K562 (cell line): ENCODE data around the gene CHST8. TPM values are rescaled to one million over a fixed set of nuclear protein-coding genes. Genes with fewer than 3 reads are reported as not detected.

Experiments
- ATAC-seq: fragments of 200-7000 bp; cut with Tn5 transposase; 3 replicates; pipeline ENCODE4 v1.9.1; 2020; ENCODE audit warnings: moderate library complexity
- BruUV-seq: library from RNA; stranded (reverse); fragments of 400-500 nt; replicated peaks from 2 replicates; lab custom pipeline; 2021; lab: Mats Ljungman, UMichigan
- CTCF ChIA-PET: fragments of 300-600 bp; formaldehyde crosslinking; extraction: SDS; loops from one replicate; lab custom pipeline; 2021; ENCODE audit warnings: low intra/inter-chr PET ratio; lab: Yijun Ruan, JAX
- POLR2A ChIA-PET: fragments of 300-600, 350-650 bp; sonication (Branson Sonifier 250); formaldehyde crosslinking; extraction: SDS; loops from one replicate; lab custom pipeline; 2021; ENCODE audit warnings: antibody characterized with exemption, inconsistent platforms; lab: Yijun Ruan, JAX
- DNase-seq, 4 experiments: peaks; one replicate each; pipeline versions ENCODE4 v3.0.0 to v3.0.0-alpha.2; 2011 to 2018; ENCODE audit warnings: low spot score in 3 of 4, mixed read lengths in 3 of 4; ENCODE audit errors: extremely low read depth in 1 of 4
- FAIRE-seq: peaks from 2 replicates; lab custom pipeline; 2011; peaks lifted over from hg19 to GRCh38; lab: Jason Lieb, UNC
- H2AFZ ChIP-seq: 2 replicates; pipeline ENCODE4 v1.6.0; 2011; ENCODE audit warnings: low read depth, low read length, control low read depth, inconsistent platforms
- H3K27ac ChIP-seq: fragments of 200-600 bp; 3 replicates; pipeline ENCODE4 v1.8.0; 2011; ENCODE audit warnings: low read depth, mild to moderate bottlenecking, control low read depth, inconsistent platforms, low read length, moderate library complexity, mixed read lengths; ENCODE audit errors: extremely low read depth
- H3K27me3 ChIP-seq, 2 experiments: fragments of 300-600 bp in 1 of 2; 2 replicates in 1 of 2; 3 replicates in 1 of 2; pipeline versions ENCODE4 v1.6.0 to v1.8.0; 2011; ENCODE audit warnings: inconsistent platforms in 2 of 2, low read length in 2 of 2, mild to moderate bottlenecking in 1 of 2, mixed read lengths in 1 of 2, moderate library complexity in 1 of 2; ENCODE audit not compliant: control insufficient read depth in 2 of 2, insufficient read depth in 2 of 2
- H3K36me3 ChIP-seq: fragments of 300-600 bp; 3 replicates; pipeline ENCODE4 v1.8.0; 2011; ENCODE audit warnings: mild to moderate bottlenecking, low read length, inconsistent platforms; ENCODE audit not compliant: control insufficient read depth, insufficient read depth
- H3K4me1 ChIP-seq, 2 experiments: fragments of 200-600 bp in 1 of 2; replicated peaks in 1 of 2; 2 replicates in 1 of 2; 3 replicates in 1 of 2; pipeline versions ENCODE4 v1.5.1 to v1.8.0; 2011; ENCODE audit warnings: inconsistent platforms in 2 of 2, low read length in 2 of 2, mild to moderate bottlenecking in 1 of 2, mixed read lengths in 1 of 2, moderate library complexity in 1 of 2; ENCODE audit not compliant: control insufficient read depth in 2 of 2, insufficient read depth in 2 of 2
- H3K4me2 ChIP-seq: 2 replicates; pipeline ENCODE4 v1.6.1; 2011; ENCODE audit warnings: low read length, control low read depth, inconsistent platforms, mixed read lengths; ENCODE audit not compliant: insufficient read depth
- H3K4me3 ChIP-seq: fragments of 200-600 bp; sonication (generic), shearing (Covaris generic); 2 replicates; pipeline ENCODE4 v1.5.1; 2016; ENCODE audit warnings: control low read depth, inconsistent platforms
- H3K79me2 ChIP-seq: fragments of 200-600 bp; 3 replicates; pipeline ENCODE4 v1.8.0; 2011; ENCODE audit warnings: low read length, inconsistent platforms; ENCODE audit not compliant: control insufficient read depth, insufficient read depth
- H3K9ac ChIP-seq, 2 experiments: 2 replicates each; pipeline versions ENCODE4 v1.6.0 to v1.6.1; 2011; ENCODE audit warnings: low read depth in 2 of 2, low read length in 2 of 2, control low read depth in 1 of 2, inconsistent platforms in 1 of 2, mild to moderate bottlenecking in 1 of 2, mixed read lengths in 1 of 2; ENCODE audit not compliant: insufficient read depth in 1 of 2
- H3K9me1 ChIP-seq: one replicate; pipeline ENCODE4 v1.6.0; 2011; ENCODE audit warnings: inconsistent platforms, mild to moderate bottlenecking, low read length, moderate library complexity; ENCODE audit not compliant: control insufficient read depth, insufficient read depth
- H3K9me3 ChIP-seq: replicated peaks from 2 replicates; pipeline ENCODE4 v1.5.1; 2011; ENCODE audit warnings: low read depth, low read length, inconsistent platforms; ENCODE audit not compliant: control insufficient read depth, insufficient read depth
- H4K20me1 ChIP-seq: replicated peaks from 2 replicates; pipeline ENCODE4 v1.6.1; 2011; ENCODE audit warnings: low read length, inconsistent platforms, mixed read lengths; ENCODE audit not compliant: control insufficient read depth, insufficient read depth
- BRD9 ChIP-seq: fragments of 450-650 bp; IDR thresholded peaks from 2 replicates; pipeline ENCODE4 v1.6.1; 2018; ENCODE audit warnings: low read depth; ENCODE audit not compliant: partially characterized antibody
- CCAR2 ChIP-seq: fragments of 200-400 bp; formaldehyde crosslinking; IDR thresholded peaks from 2 replicates; pipeline ENCODE4 v1.6.1; 2017; ENCODE audit warnings: mild to moderate bottlenecking, low read depth, low read length
- EWSR1 ChIP-seq: fragments of 450-650 bp; IDR thresholded peaks from 2 replicates; pipeline ENCODE4 v1.6.1; 2018; ENCODE audit warnings: borderline replicate concordance, mild to moderate bottlenecking, low read depth, moderate library complexity; ENCODE audit not compliant: partially characterized antibody
- FOXJ2 ChIP-seq: fragments of 200-800 bp; sonication (Bioruptor generic); IDR thresholded peaks from 2 replicates; pipeline ENCODE4 v1.6.1; 2016; ENCODE audit warnings: missing genetic modification characterization, missing compliant biosample characterization
- KAT7 ChIP-seq: sonication (generic); formaldehyde crosslinking; IDR thresholded peaks from 2 replicates; pipeline ENCODE4 v1.8.0; 2022; ENCODE audit warnings: missing genetic modification reagents, mild to moderate bottlenecking, borderline replicate concordance
- KLF1 ChIP-seq: fragments of 450-650 bp; IDR thresholded peaks from 2 replicates; pipeline ENCODE4 v1.6.1; 2016; ENCODE audit warnings: missing genetic modification characterization, missing compliant biosample characterization
- MLLT1 ChIP-seq, 2 experiments: fragments of 450-650 bp; IDR thresholded peaks; 2 replicates each; pipeline ENCODE4 v1.6.1; 2016
- MTA3 ChIP-seq: fragments of 450-650 bp; formaldehyde crosslinking; IDR thresholded peaks from 2 replicates; pipeline ENCODE4 v1.6.1; 2017; ENCODE audit warnings: mild to moderate bottlenecking, borderline replicate concordance
- NELFE ChIP-seq: IDR thresholded peaks from 2 replicates; pipeline ENCODE4 v1.6.1; 2011; ENCODE audit warnings: mild to moderate bottlenecking; ENCODE audit not compliant: insufficient read depth, insufficient read length
- NR1H2 ChIP-seq: sonication (generic); formaldehyde crosslinking; IDR thresholded peaks from 2 replicates; pipeline ENCODE4 v1.4.0; 2020; ENCODE audit warnings: mild to moderate bottlenecking, missing genetic modification reagents
- PCBP2 ChIP-seq: fragments of 200-400 bp; formaldehyde crosslinking; IDR thresholded peaks from 2 replicates; pipeline ENCODE4 v1.6.1; 2018; ENCODE audit warnings: low read length, low read depth, mild to moderate bottlenecking, moderate library complexity; ENCODE audit not compliant: poor library complexity, severe bottlenecking
- POU5F1 ChIP-seq: fragments of 150-350 bp; IDR thresholded peaks from 2 replicates; pipeline ENCODE4 v1.6.1; 2014; ENCODE audit warnings: borderline replicate concordance, low read length, low read depth, mild to moderate bottlenecking; ENCODE audit not compliant: partially characterized antibody
- SMARCC2 ChIP-seq: fragments of 450-650 bp; IDR thresholded peaks from 2 replicates; pipeline ENCODE4 v1.6.1; 2017; ENCODE audit warnings: antibody characterized with exemption, moderate library complexity, mild to moderate bottlenecking, low read depth
- SRF ChIP-seq, 2 experiments: fragments of 250-450, 450-650 bp in 1 of 2; sonication (Bioruptor Pico) in 1 of 2; sonication (generic) in 1 of 2; formaldehyde crosslinking; IDR thresholded peaks; 2 replicates each; pipeline versions ENCODE4 v1.5.0 to v1.5.1; 2020 to 2022; ENCODE audit warnings: mild to moderate bottlenecking in 1 of 2, missing genetic modification reagents in 1 of 2
- ZNF395 ChIP-seq: fragments of 200-800 bp; sonication (Bioruptor generic); IDR thresholded peaks from 2 replicates; pipeline ENCODE4 v1.6.1; 2017; ENCODE audit warnings: missing genetic modification characterization, missing compliant biosample characterization
- ZNF778 ChIP-seq: fragments of 450-650 bp; formaldehyde crosslinking; IDR thresholded peaks from 2 replicates; pipeline ENCODE4 v1.4.0; 2020; ENCODE audit warnings: mild to moderate bottlenecking, moderate library complexity
- WGBS: fragments of 100-300 bp; shearing (Covaris generic); methylation state at CpG from one replicate; pipeline ENCODE4 v1.1.6; 2016; ENCODE audit warnings: low coverage, mixed read lengths; ENCODE audit not compliant: insufficient coverage; ENCODE audit errors: missing lambda C conversion rate; 5-methylcytosine and 5-hydroxymethylcytosine counted together
- in situ Hi-C: fragments of 300-500 bp; cut with MboI; formaldehyde crosslinking; loops from 4 replicates; pipeline ENCODE4 v1.15.0; 2018; ENCODE audit warnings: inconsistent platforms, mixed read lengths
- intact Hi-C: fragments of 100-400 bp; cut with micrococcal nuclease; formaldehyde crosslinking; loops from 2 replicates; pipeline ENCODE4 v1.14.2; 2022
- polyA plus RNA-seq, 8 experiments: library from polyadenylated mRNA; depleted of rRNA in 4 of 8; stranded (reverse) in 5 of 8; unstranded in 3 of 8; fragments of >200 nt; fragmentation: Nextera tagmentation in 2 of 8; fragmentation: Illumina TruSeq in 1 of 8; extraction: Ambion mirVana in 2 of 8; extraction: Trizol in 1 of 8; gene quantifications; 2 replicates each; pipeline versions ENCODE4 v1.2.1 to v1.2.3, GENCODE V29; 2011 to 2014; ENCODE audit warnings: inconsistent platforms in 1 of 8, missing spikeins in 1 of 8
- total RNA-seq, 7 experiments: library from RNA; depleted of rRNA in 6 of 7; stranded (reverse); fragments of >200 nt in 6 of 7; fragmentation: Illumina TruSeq in 2 of 7; extraction: Trizol in 2 of 7; gene quantifications; 2 replicates each; pipeline versions ENCODE4 v1.2.1 to v1.2.3, GENCODE V29; 2011 to 2021; ENCODE audit warnings: low replicate concordance in 1 of 7
- TF ChIP-seq, protein P1 (sequence below): conservative IDR thresholded peaks from 2 replicates; pipeline ENCODE4 v1.6.1; 2011; ENCODE audit warnings: low read depth, mild to moderate bottlenecking, low read length; ENCODE audit not compliant: control insufficient read depth
- TF ChIP-seq, protein P2 (sequence below): fragments of 200-800 bp; sonication (Bioruptor generic); IDR thresholded peaks from 2 replicates; pipeline ENCODE4 v1.6.1; 2017; ENCODE audit warnings: missing genetic modification characterization, missing compliant biosample characterization

CHST8 gene
- total and polyA plus RNA-seq, 9 of the 15 experiments (the other 6 are each of a cell fraction or from before 2014, with no cell fraction given) = 0.11 TPM; not detected in 8

GRCh38 chr19:33641261-33641660 is 19.5 kb downstream of the CHST8 start:
- H3K9ac ChIP-seq = no peak overlapping the region
- peaks cover 16 to 41% of the 10 kb centered on the region in 2 experiments; a peak in 3 of 5 replicates for H3K27me3 ChIP-seq
- no peaks in the 10 kb centered on the region for H3K9me3 ChIP-seq
- no peak for ATAC-seq
- H4K20me1 ChIP-seq = 0 out of 2 replicates have a peak, but pooled peaks cover 5% of the 10 kb centered on the region
- H3K27ac ChIP-seq = no peak overlapping the region
- H3K9me1 ChIP-seq = no peaks in the 10 kb centered on the region
- POLR2A ChIA-PET = no interaction called here
- H3K4me1 ChIP-seq = no peaks in the 10 kb centered on the region
- no peaks in the 10 kb centered on the region for H3K36me3 ChIP-seq
- intact Hi-C loops (no loop called here), in situ Hi-C loops (no loop called here)
- FAIRE-seq = no peak
- H2AFZ ChIP-seq = no peak overlapping the region
- BruUV-seq = no TSS peak
- no peak for DNase-seq
- WGBS = 0% methylated on average over 4 of the region's 5 CpGs
- H3K79me2 ChIP-seq = no peaks in the 10 kb centered on the region
- CTCF ChIA-PET = no interaction called here
- no peak overlapping the region for H3K4me3 ChIP-seq
- H3K4me2 ChIP-seq = no peak overlapping the region
- no peak for TF ChIP-seq MTA3
- no peak for TF ChIP-seq ZNF778 (CRISPR knock-in tag)
- no peak for TF ChIP-seq PCBP2
- TF ChIP-seq EWSR1 = no peak
- TF ChIP-seq, protein P1, sequence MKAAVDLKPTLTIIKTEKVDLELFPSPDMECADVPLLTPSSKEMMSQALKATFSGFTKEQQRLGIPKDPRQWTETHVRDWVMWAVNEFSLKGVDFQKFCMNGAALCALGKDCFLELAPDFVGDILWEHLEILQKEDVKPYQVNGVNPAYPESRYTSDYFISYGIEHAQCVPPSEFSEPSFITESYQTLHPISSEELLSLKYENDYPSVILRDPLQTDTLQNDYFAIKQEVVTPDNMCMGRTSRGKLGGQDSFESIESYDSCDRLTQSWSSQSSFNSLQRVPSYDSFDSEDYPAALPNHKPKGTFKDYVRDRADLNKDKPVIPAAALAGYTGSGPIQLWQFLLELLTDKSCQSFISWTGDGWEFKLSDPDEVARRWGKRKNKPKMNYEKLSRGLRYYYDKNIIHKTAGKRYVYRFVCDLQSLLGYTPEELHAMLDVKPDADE = no peak
- TF ChIP-seq SMARCC2 = no peak
- TF ChIP-seq NR1H2 (CRISPR knock-in tag) = no peak
- TF ChIP-seq ZNF395 (CRISPR knock-in tag) = no peak
- TF ChIP-seq MLLT1 (IDR thresholded peaks at IDR 0.05) = no peak
- TF ChIP-seq NELFE = no peak
- TF ChIP-seq SRF (CRISPR knock-in tag; IDR thresholded peaks at IDR 0.05) = no peak
- no peak for TF ChIP-seq BRD9
- TF ChIP-seq KAT7 = no peak
- TF ChIP-seq, protein P2, sequence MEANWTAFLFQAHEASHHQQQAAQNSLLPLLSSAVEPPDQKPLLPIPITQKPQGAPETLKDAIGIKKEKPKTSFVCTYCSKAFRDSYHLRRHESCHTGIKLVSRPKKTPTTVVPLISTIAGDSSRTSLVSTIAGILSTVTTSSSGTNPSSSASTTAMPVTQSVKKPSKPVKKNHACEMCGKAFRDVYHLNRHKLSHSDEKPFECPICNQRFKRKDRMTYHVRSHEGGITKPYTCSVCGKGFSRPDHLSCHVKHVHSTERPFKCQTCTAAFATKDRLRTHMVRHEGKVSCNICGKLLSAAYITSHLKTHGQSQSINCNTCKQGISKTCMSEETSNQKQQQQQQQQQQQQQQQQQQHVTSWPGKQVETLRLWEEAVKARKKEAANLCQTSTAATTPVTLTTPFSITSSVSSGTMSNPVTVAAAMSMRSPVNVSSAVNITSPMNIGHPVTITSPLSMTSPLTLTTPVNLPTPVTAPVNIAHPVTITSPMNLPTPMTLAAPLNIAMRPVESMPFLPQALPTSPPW (CRISPR knock-in tag) = no peak
- no peak for TF ChIP-seq CCAR2
- TF ChIP-seq FOXJ2 (tag) = no peak
- TF ChIP-seq POU5F1 = no peak
- no peak for TF ChIP-seq KLF1
